Sigmoid colon (tissue), 7 donors: ENCODE results near the gene ARIH1. TPM values are rescaled to one million over a fixed set of nuclear protein-coding genes. Genes with fewer than 3 reads are reported as not detected.

Experiments used
- DNase-seq: peaks from one replicate; pipeline ENCODE4 v3.0.0-alpha.2; 2019
- H3K27ac ChIP-seq, 4 donors: fragments of 200-600 bp; sonication (generic); one replicate each; pipeline ENCODE4 v1.5.1; 2016 to 2019; ENCODE audit warnings: mild to moderate bottlenecking in 1 of 4
- H3K27me3 ChIP-seq, 3 donors: fragments of 200-600 bp; sonication (generic); one replicate each; pipeline ENCODE4 v1.5.1; 2019; ENCODE audit warnings: mild to moderate bottlenecking in 1 of 3
- H3K36me3 ChIP-seq, 4 donors: fragments of 200-600 bp; sonication (generic); one replicate each; pipeline ENCODE4 v1.5.1; 2016 to 2019
- H3K4me1 ChIP-seq, 4 donors: fragments of 200-600 bp; sonication (generic); one replicate each; pipeline ENCODE4 v1.5.1; 2017 to 2019
- H3K4me3 ChIP-seq, 4 donors: fragments of 200-600 bp; sonication (generic); one replicate each; pipeline ENCODE4 v1.5.1; 2017 to 2019; ENCODE audit warnings: mild to moderate bottlenecking in 2 of 4, moderate library complexity in 1 of 4
- H3K9me3 ChIP-seq, 4 donors: fragments of 200-600 bp in 3 of 4; sonication (generic) in 3 of 4; one replicate each; pipeline versions ENCODE4 v1.5.1 to v1.6.1; 2013 to 2019
- CTCF ChIP-seq, 4 experiments: fragments of 450-650 bp in 3 of 4; fragments of 200-600 bp in 1 of 4; IDR thresholded peaks; one replicate each; pipeline ENCODE4 v1.5.1; 2016 to 2019; ENCODE audit warnings: antibody characterized with exemption in 4 of 4, mild to moderate bottlenecking in 3 of 4, moderate library complexity in 2 of 4
- EP300 ChIP-seq, 4 donors: sonication (generic); formaldehyde crosslinking; IDR thresholded peaks; one replicate each; pipeline ENCODE4 v1.6.1; 2017; ENCODE audit warnings: antibody characterized with exemption in 4 of 4
- POLR2A ChIP-seq, 2 donors: fragments of 450-650 bp; IDR thresholded peaks; one replicate each; pipeline ENCODE4 v1.6.1; 2016; ENCODE audit warnings: antibody characterized with exemption in 2 of 2, mild to moderate bottlenecking in 2 of 2, moderate library complexity in 2 of 2
- POLR2AphosphoS5 ChIP-seq, 4 donors: sonication (generic); formaldehyde crosslinking; IDR thresholded peaks; one replicate each; pipeline ENCODE4 v1.6.1; 2017; ENCODE audit warnings: antibody characterized with exemption in 4 of 4
- WGBS, 2 donors: extraction: QIAGEN DNeasy Blood & Tissue Kit; methylation state at CpG; one replicate each; pipeline ENCODE4 v1.1.7; 2013; 5-methylcytosine and 5-hydroxymethylcytosine counted together
- intact Hi-C: fragments of 100-400 bp; cut with DNase I; formaldehyde crosslinking; loops from one replicate; pipeline ENCODE4 v1.15.1; 2023
- polyA plus RNA-seq, 3 donors: library from polyadenylated mRNA; stranded (reverse); fragments of 200-250 nt; gene quantifications; one replicate each; pipeline ENCODE4 v1.2.3, GENCODE V29; 2013
- total RNA-seq, 4 donors: library from RNA; depleted of rRNA; stranded (reverse); fragments of >200 nt; gene quantifications; one replicate each; pipeline ENCODE4 v1.1.0, GENCODE V29; 2016
- donor health status: healthy with polysubstance abuse.
- donor health status: Bipolar disorder and iron deficiency.
- donor health status: healthy.

ARIH1 gene
- total and polyA plus RNA-seq, 7 donors = 10.8 to 69.5 (median 36.4) TPM

- H3K27me3 ChIP-seq = no peaks in the 10 kb centered on the region
- no peaks in the 10 kb centered on the region for H3K9me3 ChIP-seq
- no peak for TF ChIP-seq POLR2AphosphoS5 (IDR thresholded peaks at IDR 0.05)
- TF ChIP-seq EP300 (IDR thresholded peaks at IDR 0.05) = no peak
- TF ChIP-seq CTCF (IDR thresholded peaks at IDR 0.05) = no peak
- TF ChIP-seq POLR2A (IDR thresholded peaks at IDR 0.05) = no peak
- peaks cover 0 to 61% (median 48%) of the 10 kb centered on the region in 4 donors for H3K4me1 ChIP-seq
- intact Hi-C loops = no loop called here
- no peak overlapping the region for H3K27ac ChIP-seq
- no peak for DNase-seq
- H3K4me3 ChIP-seq = no peak overlapping the region
- 88 to 90% methylated on average over 2 of the region's 2 CpGs for WGBS, 2 donors
- H3K36me3 ChIP-seq = peaks cover 0 to 6% (median 0%) of the 10 kb centered on the region in 4 donors
Measured at GRCh38 chr15:72496783-72497182, 22.7 kb downstream of the ARIH1 start.

DNA sequence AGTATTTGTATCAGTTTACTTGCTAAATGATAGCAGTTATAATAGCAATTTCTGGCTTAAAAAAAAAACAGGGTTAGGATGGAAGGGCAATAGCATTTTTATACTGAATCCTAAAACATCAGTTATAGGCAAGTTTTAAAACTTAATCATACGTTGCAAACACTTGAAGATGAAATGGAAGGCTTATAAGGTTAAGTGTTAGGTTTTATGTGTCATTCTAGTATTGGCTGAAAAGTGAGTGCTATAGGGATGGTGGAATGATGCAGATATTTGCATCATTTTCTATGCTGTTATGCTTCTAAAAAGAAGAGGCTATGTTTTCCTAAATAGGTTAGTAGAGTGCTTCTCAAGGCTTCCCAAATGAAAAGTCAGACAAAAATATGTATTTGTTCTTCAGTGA is 23.3 kb downstream of the ARIH1 start:
- H3K9me3 ChIP-seq = no peaks in the 10 kb centered on the region
- DNase-seq = no peak
- WGBS, 2 donors = 74 to 81% methylated on average over 1 of the region's 1 CpG
- H3K27me3 ChIP-seq = no peaks in the 10 kb centered on the region
- H3K4me1 ChIP-seq = peaks cover 0 to 55% (median 47%) of the 10 kb centered on the region in 4 donors
- intact Hi-C loops = no loop called here
- H3K27ac ChIP-seq = no peak overlapping the region
- no peak overlapping the region for H3K4me3 ChIP-seq
- TF ChIP-seq EP300 (IDR thresholded peaks at IDR 0.05) (no peak), CTCF (IDR thresholded peaks at IDR 0.05) (no peak), POLR2A (IDR thresholded peaks at IDR 0.05) (no peak), POLR2AphosphoS5 (IDR thresholded peaks at IDR 0.05) (no peak)
- H3K36me3 ChIP-seq = peaks cover 0 to 6% (median 0%) of the 10 kb centered on the region in 4 donors

DNA sequence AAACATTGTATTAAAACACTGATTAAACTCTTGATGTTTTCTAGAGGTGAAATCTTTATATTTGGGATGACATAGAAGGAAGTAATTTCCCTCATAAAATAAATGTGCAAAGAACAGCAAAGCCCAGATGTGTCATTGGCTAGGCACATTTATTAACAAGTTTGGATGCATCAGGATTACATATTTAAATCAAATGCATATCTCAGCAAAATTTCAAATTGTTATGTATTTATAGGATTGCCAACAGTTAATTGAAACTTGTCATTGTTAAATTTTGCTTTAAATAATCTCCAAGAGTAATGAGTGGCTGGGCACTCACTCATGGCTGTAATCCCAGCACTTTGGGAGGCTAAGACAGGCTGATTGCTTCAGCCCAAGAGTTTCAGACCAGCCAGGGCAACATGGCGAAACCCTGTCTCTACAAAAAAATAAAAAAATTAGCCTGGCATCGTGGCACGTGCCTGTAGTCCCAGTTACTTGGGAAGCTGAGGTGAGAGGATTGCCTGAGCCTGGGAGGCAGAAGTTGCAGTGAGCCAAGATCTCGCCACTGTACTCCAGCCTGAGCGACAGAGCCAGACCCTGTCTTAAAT is 28.2 kb downstream of the ARIH1 start:
- H3K4me1 ChIP-seq = peaks cover 0 to 21% (median 18%) of the 10 kb centered on the region in 4 donors
- no peak overlapping the region for H3K27ac ChIP-seq
- intact Hi-C loops = no loop called here
- no peak for TF ChIP-seq EP300 (IDR thresholded peaks at IDR 0.05)
- TF ChIP-seq CTCF (IDR thresholded peaks at IDR 0.05) = no peak
- TF ChIP-seq POLR2A (IDR thresholded peaks at IDR 0.05) = no peak
- no peak for TF ChIP-seq POLR2AphosphoS5 (IDR thresholded peaks at IDR 0.05)
- H3K9me3 ChIP-seq = no peaks in the 10 kb centered on the region
- H3K4me3 ChIP-seq = no peak overlapping the region
- 89 to 93% methylated on average over 5 of the region's 5 CpGs for WGBS, 2 donors
- peaks cover 0 to 6% (median 0%) of the 10 kb centered on the region in 4 donors for H3K36me3 ChIP-seq
- no peak for DNase-seq
- no peaks in the 10 kb centered on the region for H3K27me3 ChIP-seq

DNA sequence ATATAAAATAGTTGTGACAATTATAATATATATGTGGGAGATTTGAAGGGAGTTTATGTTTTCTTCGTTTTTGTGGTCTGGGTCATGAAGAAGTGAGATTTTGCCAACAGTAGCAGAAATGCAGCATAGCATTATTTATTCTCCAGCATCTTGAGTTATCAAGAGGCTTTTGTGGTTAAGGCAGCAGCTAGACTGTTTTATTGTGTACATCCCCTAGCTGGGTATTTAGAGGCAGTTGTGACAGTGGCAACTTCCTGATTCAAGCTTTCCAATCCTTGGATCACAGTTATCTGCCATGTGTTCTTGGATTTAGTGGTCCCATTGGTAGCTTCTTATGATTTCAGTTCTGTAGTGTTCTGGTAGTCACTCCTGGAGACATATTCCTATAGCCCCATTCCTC is 29.0 kb downstream of the ARIH1 start:
- no peaks in the 10 kb centered on the region for H3K27me3 ChIP-seq
- intact Hi-C loops = no loop called here
- H3K27ac ChIP-seq = no peak overlapping the region
- 51 to 70% methylated on average over 1 of the region's 1 CpG for WGBS, 2 donors
- TF ChIP-seq CTCF (IDR thresholded peaks at IDR 0.05) (no peak), POLR2A (IDR thresholded peaks at IDR 0.05) (no peak), EP300 (IDR thresholded peaks at IDR 0.05) (no peak), POLR2AphosphoS5 (IDR thresholded peaks at IDR 0.05) (no peak)
- peaks cover 0 to 6% (median 0%) of the 10 kb centered on the region in 4 donors for H3K36me3 ChIP-seq
- H3K4me3 ChIP-seq = no peak overlapping the region
- H3K9me3 ChIP-seq = no peaks in the 10 kb centered on the region
- peaks cover 0 to 21% (median 14%) of the 10 kb centered on the region in 4 donors for H3K4me1 ChIP-seq
- DNase-seq = no peak
